ENCODE measurements around the gene TSSC4.
A peak's percentile ranks its signal among the peaks of the same experiment; 100 is the strongest.

DNA sequence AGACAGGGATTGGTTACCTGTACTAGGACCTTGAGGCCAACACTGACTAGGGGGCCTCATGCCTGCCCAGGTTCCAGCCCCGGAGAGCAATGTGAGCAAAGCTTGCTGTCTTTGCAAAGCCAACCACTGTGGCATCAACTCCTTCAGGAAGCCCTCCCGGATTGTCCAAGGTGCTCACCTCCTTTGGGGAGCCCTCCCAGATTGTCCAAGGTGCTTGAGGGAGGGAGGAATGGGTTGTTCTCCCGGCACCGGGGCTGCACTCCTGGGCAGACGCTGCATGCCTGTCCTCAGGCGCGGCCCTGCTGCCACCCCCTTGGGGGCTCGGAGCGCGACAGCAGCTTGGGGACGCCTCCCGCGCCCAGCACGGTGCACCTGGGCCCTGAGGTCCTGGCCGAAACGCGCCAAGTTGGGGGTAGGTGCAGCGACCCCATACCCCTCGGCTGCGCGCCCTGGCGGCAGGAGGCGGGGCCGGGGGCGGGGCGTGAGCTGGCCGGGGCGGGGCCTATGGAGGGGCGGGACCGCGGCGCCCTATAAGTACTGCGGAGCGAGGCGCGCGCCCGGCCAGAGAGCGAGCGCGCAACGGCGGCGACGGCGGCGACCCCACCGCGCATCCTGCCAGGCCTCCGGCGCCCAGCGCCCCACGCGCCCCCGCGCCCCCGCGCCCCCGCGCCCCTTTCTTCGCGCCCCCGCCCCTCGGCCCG lies 23.6 kb upstream of the TSSC4 start, which contains the start of gene CD81:
- no peak for TF ChIP-seq PATZ1 (CRISPR knock-in tag; IDR thresholded peaks at IDR 0.05; ENCODE audit: borderline replicate concordance)
- TF ChIP-seq ZNF408 (CRISPR knock-in tag; IDR thresholded peaks at IDR 0.05; ENCODE audit: low read depth): no peak
- no peak for TF ChIP-seq ZNF717 (CRISPR knock-in tag; IDR thresholded peaks at IDR 0.05)
- TF ChIP-seq STAT5A (IDR thresholded peaks at IDR 0.05; ENCODE audit: borderline replicate concordance, low read length): no peak
- TF ChIP-seq CTCF (IDR thresholded peaks at IDR 0.05 in 2 of 3, conservative IDR thresholded peaks at IDR 0.05 in 1 of 3; ENCODE audit: insufficient read depth in 2 of 3, low read depth in 1 of 3, low read length in 3 of 3): no peak
- TF ChIP-seq ZBTB26 (CRISPR knock-in tag; IDR thresholded peaks at IDR 0.05): no peak
- TF ChIP-seq TAF1 (IDR thresholded peaks at IDR 0.05; ENCODE audit: control insufficient read depth, extremely low read depth, insufficient read depth, low read length, severe bottlenecking): peak; percentile 73
- no peak for TF ChIP-seq ZNF274 (IDR thresholded peaks at IDR 0.05; ENCODE audit: borderline replicate concordance, low read depth, low read length)

Data from K562 (cell line).